ENCODE data around the gene RSAD2. TPM values are rescaled to one million over a fixed set of nuclear protein-coding genes. Genes with fewer than 3 reads are reported as not detected.

The RSAD2 gene
- polyA plus RNA-seq, 1 donor (not counting 4 experiments of a cell fraction or from before 2014, with no cell fraction given), result 1.7 TPM

GRCh38 chr2:6835467-6835866 is 42.1 kb upstream of the RSAD2 start:
- Histone ChIP-seq H3K4me1 (ENCODE audit: control insufficient read depth, extremely low read depth, insufficient read depth, low read length) (no peaks in the 10 kb centered on the region), H3K9me1 (ENCODE audit: control insufficient read depth, extremely low read depth, insufficient read depth, low read length) (no peaks in the 10 kb centered on the region), H3K27me3 (ENCODE audit: control insufficient read depth, extremely low read depth, insufficient read depth, low read length) (no peaks in the 10 kb centered on the region), H3K27ac (ENCODE audit: control insufficient read depth, insufficient read depth, low read length) (no peak overlapping the region), H3K4me3 (ENCODE audit: control insufficient read depth in 2 of 3, extremely low read depth in 1 of 3, insufficient read depth in 2 of 3, low read depth in 1 of 3, low read length in 3 of 3) (no peak overlapping the region), H3K9me3 (ENCODE audit: control insufficient read depth, low read depth, low read length) (no peaks in the 10 kb centered on the region), H4K20me1 (ENCODE audit: control insufficient read depth, extremely low read depth, insufficient read depth, low read length) (no peaks in the 10 kb centered on the region), H3K4me2 (ENCODE audit: control insufficient read depth, extremely low read depth, insufficient read depth, low read depth, low read length) (no peak overlapping the region), H3K9ac (ENCODE audit: control insufficient read depth, extremely low read depth, insufficient read depth, low read length) (no peak overlapping the region), H3K79me2 (ENCODE audit: control insufficient read depth, insufficient read depth, low read length) (no peaks in the 10 kb centered on the region), H3K36me3 (ENCODE audit: control insufficient read depth in 2 of 2, extremely low read depth in 1 of 2, insufficient read depth in 2 of 2, low read length in 2 of 2) (no peaks in the 10 kb centered on the region), H2AFZ (ENCODE audit: control insufficient read depth, low read length) (no peak overlapping the region)
- dilution Hi-C loops (cut with MboI; ENCODE audit: extremely low pct_ligation_motif_present, low sequenced_read_pairs), result no loop called here
- FAIRE-seq (no peak), DNase-seq (ENCODE audit: low read depth, low spot score) (no peak)
- no peak for TF ChIP-seq CTCF (optimal IDR thresholded peaks at IDR 0.05 in 1 of 3, IDR thresholded peaks at IDR 0.05 in 1 of 3, conservative IDR thresholded peaks at IDR 0.05 in 1 of 3; ENCODE audit: extremely low read depth in 1 of 3, insufficient read depth in 2 of 3, low read length in 3 of 3)
- no peak for TF ChIP-seq EZH2 (IDR thresholded peaks at IDR 0.05; ENCODE audit: low read length)

- DNase-seq (ENCODE audit: low read depth, low spot score) (no peak), FAIRE-seq (no peak)
- no peaks in the 10 kb centered on the region for H3K9me3 ChIP-seq (ENCODE audit: control insufficient read depth, low read depth, low read length)
- H4K20me1 ChIP-seq (ENCODE audit: control insufficient read depth, extremely low read depth, insufficient read depth, low read length), result no peaks in the 10 kb centered on the region
- no peaks in the 10 kb centered on the region for H3K9me1 ChIP-seq (ENCODE audit: control insufficient read depth, extremely low read depth, insufficient read depth, low read length)
- H3K4me1 ChIP-seq (ENCODE audit: control insufficient read depth, extremely low read depth, insufficient read depth, low read length), result no peaks in the 10 kb centered on the region
- no peak overlapping the region for H2AFZ ChIP-seq (ENCODE audit: control insufficient read depth, low read length)
- H3K27ac ChIP-seq (ENCODE audit: control insufficient read depth, insufficient read depth, low read length), result no peak overlapping the region
- TF ChIP-seq EZH2 (IDR thresholded peaks at IDR 0.05; ENCODE audit: low read length) (no peak), CTCF (optimal IDR thresholded peaks at IDR 0.05 in 1 of 3, IDR thresholded peaks at IDR 0.05 in 1 of 3, conservative IDR thresholded peaks at IDR 0.05 in 1 of 3; ENCODE audit: extremely low read depth in 1 of 3, insufficient read depth in 2 of 3, low read length in 3 of 3) (no peak)
- no peaks in the 10 kb centered on the region for H3K27me3 ChIP-seq (ENCODE audit: control insufficient read depth, extremely low read depth, insufficient read depth, low read length)
- dilution Hi-C loops (cut with MboI; ENCODE audit: extremely low pct_ligation_motif_present, low sequenced_read_pairs), result no loop called here
- H3K4me3 ChIP-seq (ENCODE audit: control insufficient read depth in 2 of 3, extremely low read depth in 1 of 3, insufficient read depth in 2 of 3, low read depth in 1 of 3, low read length in 3 of 3), result no peak overlapping the region
- no peak overlapping the region for H3K4me2 ChIP-seq (ENCODE audit: control insufficient read depth, extremely low read depth, insufficient read depth, low read depth, low read length)
- no peaks in the 10 kb centered on the region for H3K36me3 ChIP-seq (ENCODE audit: control insufficient read depth in 2 of 2, extremely low read depth in 1 of 2, insufficient read depth in 2 of 2, low read length in 2 of 2)
- H3K9ac ChIP-seq (ENCODE audit: control insufficient read depth, extremely low read depth, insufficient read depth, low read length), result no peak overlapping the region
- H3K79me2 ChIP-seq (ENCODE audit: control insufficient read depth, insufficient read depth, low read length), result no peaks in the 10 kb centered on the region
Observed at GRCh38 chr2:6838673-6839319, 38.8 kb upstream of the RSAD2 start.

Measured in keratinocyte (primary cell).